ENCODE data around the gene FAM25A. TPM values are rescaled to one million over a fixed set of nuclear protein-coding genes. Genes with fewer than 3 reads are reported as not detected.
A peak's percentile ranks its signal among the peaks of the same experiment; 100 is the strongest.
"Not testable (repeated sequence)": the region's sequence is repeated elsewhere in the genome, so short reads cannot be mapped to it uniquely, and the experiment has no call there.

FAM25A gene
- total RNA-seq, 4 donors from 2014 or later: 178 to 699 (median 512) TPM

- 80% methylated on average over 1 of the region's 1 CpG for WGBS
- H3K4me3 ChIP-seq; H3K27me3 ChIP-seq; H3K9me3 ChIP-seq; DNase-seq (ENCODE audit: low spot score in 2 of 2); H3K4me1 ChIP-seq; H3K36me3 ChIP-seq: not testable (repeated sequence)
- H3K27ac ChIP-seq: peak overlapping the region; percentile 56
Observed at GRCh38 chr10:87019504-87019903, 590 bp upstream of the FAM25A start.

GRCh38 chr10:87025285-87025958, 5.3 kb downstream of the FAM25A start:
- not testable (repeated sequence) for H3K9me3 ChIP-seq; H3K4me1 ChIP-seq; H3K27ac ChIP-seq; H3K27me3 ChIP-seq; H3K36me3 ChIP-seq; H3K4me3 ChIP-seq; DNase-seq (ENCODE audit: low spot score in 2 of 2)
- WGBS: 62% methylated on average over 5 of the region's 5 CpGs

GRCh38 chr10:87026747-87027508, 6.8 kb downstream of the FAM25A start:
- DNase-seq (ENCODE audit: low spot score in 2 of 2); H3K4me3 ChIP-seq; H3K36me3 ChIP-seq; H3K4me1 ChIP-seq; H3K27ac ChIP-seq; H3K9me3 ChIP-seq; H3K27me3 ChIP-seq: not testable (repeated sequence)
- 90% methylated on average over 17 of the region's 17 CpGs for WGBS

- 86% methylated on average over 1 of the region's 1 CpG for WGBS
Observed at GRCh38 chr10:87030419-87030818, 10.3 kb downstream of the FAM25A start.

GRCh38 chr10:87030912-87031635, 11.0 kb downstream of the FAM25A start:
- WGBS: 97% methylated on average over 21 of the region's 28 CpGs
- DNase-seq (ENCODE audit: low spot score in 2 of 2): no peak
- Histone ChIP-seq H3K4me3 (no peak overlapping the region), H3K27ac (no peak overlapping the region), H3K9me3 (no peaks in the 10 kb centered on the region), H3K36me3 (no peaks in the 10 kb centered on the region), H3K27me3 (no peaks in the 10 kb centered on the region), H3K4me1 (no peaks in the 10 kb centered on the region)
- TF ChIP-seq POLR2AphosphoS5 (IDR thresholded peaks at IDR 0.05) (no peak), EP300 (IDR thresholded peaks at IDR 0.05) (no peak), CTCF (IDR thresholded peaks at IDR 0.05) (no peak), POLR2A (IDR thresholded peaks at IDR 0.05) (no peak)

More at GRCh38 chr10:87030419-87030818, 10.3 kb downstream of the FAM25A start:
- not testable (repeated sequence) for H3K36me3 ChIP-seq; H3K27me3 ChIP-seq; H3K4me1 ChIP-seq; DNase-seq (ENCODE audit: low spot score in 2 of 2); H3K4me3 ChIP-seq; H3K9me3 ChIP-seq; H3K27ac ChIP-seq

- Histone ChIP-seq H3K36me3 (no peaks in the 10 kb centered on the region), H3K27me3 (no peaks in the 10 kb centered on the region), H3K4me1 (peaks cover 14% of the 10 kb centered on the region), H3K27ac (no peak overlapping the region), H3K9me3 (no peaks in the 10 kb centered on the region), H3K4me3 (no peak overlapping the region)
- DNase-seq (ENCODE audit: low spot score in 2 of 2): no peak
- TF ChIP-seq POLR2A (IDR thresholded peaks at IDR 0.05) (no peak), CTCF (IDR thresholded peaks at IDR 0.05) (no peak), POLR2AphosphoS5 (IDR thresholded peaks at IDR 0.05) (no peak), EP300 (IDR thresholded peaks at IDR 0.05) (no peak)
- WGBS: 81% methylated on average over 1 of the region's 1 CpG
Observed at GRCh38 chr10:87036623-87037022, 16.5 kb downstream of the FAM25A start.

GRCh38 chr10:87038286-87038717, 18.2 kb downstream of the FAM25A start:
- TF ChIP-seq EP300 (IDR thresholded peaks at IDR 0.05): no peak
- no peak for TF ChIP-seq POLR2A (IDR thresholded peaks at IDR 0.05)
- TF ChIP-seq CTCF (IDR thresholded peaks at IDR 0.05): no peak
- no peak for TF ChIP-seq POLR2AphosphoS5 (IDR thresholded peaks at IDR 0.05)
- H3K36me3 ChIP-seq: no peaks in the 10 kb centered on the region
- no peak for DNase-seq (ENCODE audit: low spot score in 2 of 2)
- no peaks in the 10 kb centered on the region for H3K27me3 ChIP-seq
- no peaks in the 10 kb centered on the region for H3K9me3 ChIP-seq
- H3K27ac ChIP-seq: peak overlapping the region; percentile 27
- 78% methylated on average over 3 of the region's 3 CpGs for WGBS
- H3K4me1 ChIP-seq: peaks cover 14% of the 10 kb centered on the region
- no peak overlapping the region for H3K4me3 ChIP-seq

All from suprapubic skin (tissue), 4 donors.